Measurements from ENCODE around the gene GPR139.
A peak's percentile ranks its signal among the peaks of the same experiment; 100 is the strongest.

GRCh38 chr16:20001856-20002707 is 71.6 kb downstream of the GPR139 start:
- TF ChIP-seq TCF12 (IDR thresholded peaks at IDR 0.05): no peak
- no peak for TF ChIP-seq MAX (IDR thresholded peaks at IDR 0.05; ENCODE audit: low read depth)
- TF ChIP-seq FOXM1 (IDR thresholded peaks at IDR 0.05; ENCODE audit: low read depth): no peak
- TF ChIP-seq CTCF (IDR thresholded peaks at IDR 0.05): no peak
- TF ChIP-seq RCOR1 (IDR thresholded peaks at IDR 0.05; ENCODE audit: low read length): peak; percentile 20; the same call in 1 of the 2 replicates
- no peak for TF ChIP-seq NRF1 (IDR thresholded peaks at IDR 0.05; ENCODE audit: low read depth, low read length)
- no peak for TF ChIP-seq RFX5 (IDR thresholded peaks at IDR 0.05; ENCODE audit: low read length)
- TF ChIP-seq POLR2AphosphoS5 (IDR thresholded peaks at IDR 0.05; ENCODE audit: low read depth, low read length): no peak
- no peak for TF ChIP-seq RAD21 (IDR thresholded peaks at IDR 0.05; ENCODE audit: low read length)
- no peak for TF ChIP-seq CHD2 (IDR thresholded peaks at IDR 0.05; ENCODE audit: low read length, partially characterized antibody)
- TF ChIP-seq EZH2phosphoT487 (IDR thresholded peaks at IDR 0.05; ENCODE audit: borderline replicate concordance, low read depth): no peak
- TF ChIP-seq GABPA (IDR thresholded peaks at IDR 0.05; ENCODE audit: low read depth): no peak
- TF ChIP-seq RXRA (IDR thresholded peaks at IDR 0.05; ENCODE audit: borderline replicate concordance, low read depth): no peak
